BLaER1 (cell line): Measurements from ENCODE around the gene TCF4.
A peak's percentile ranks its signal among the peaks of the same experiment; 100 is the strongest.

Experiments used
- H3K27ac ChIP-seq: shearing (Covaris generic); formaldehyde crosslinking; 2 replicates; pipeline ENCODE4 v1.8.1; 2022
- H3K27me3 ChIP-seq: shearing (Covaris generic); formaldehyde crosslinking; 2 replicates; pipeline ENCODE4 v1.8.1; 2022
- H3K36me3 ChIP-seq: shearing (Covaris generic); formaldehyde crosslinking; 2 replicates; pipeline ENCODE4 v1.8.1; 2022
- H3K4me1 ChIP-seq: shearing (Covaris generic); formaldehyde crosslinking; 2 replicates; pipeline ENCODE4 v1.8.1; 2022
- H3K4me2 ChIP-seq: shearing (Covaris generic); formaldehyde crosslinking; 2 replicates; pipeline ENCODE4 v1.8.1; 2022
- H3K4me3 ChIP-seq: shearing (Covaris generic); formaldehyde crosslinking; 2 replicates; pipeline ENCODE4 v1.8.1; 2022
- H3K9ac ChIP-seq: shearing (Covaris generic); formaldehyde crosslinking; 2 replicates; pipeline ENCODE4 v1.8.1; 2022
- H3K9me3 ChIP-seq: shearing (Covaris generic); formaldehyde crosslinking; 2 replicates; pipeline ENCODE4 v1.8.1; 2022
- H4K20me1 ChIP-seq: shearing (Covaris generic); formaldehyde crosslinking; 2 replicates; pipeline ENCODE4 v1.8.1; 2022
- Cebpa-rat ChIP-seq: shearing (Covaris generic); IDR thresholded peaks from 2 replicates; pipeline ENCODE4 v1.8.1; 2022

The TCF4 gene

GRCh38 chr18:55440988-55441387, 147.0 kb downstream of the TCF4 start:
- Histone ChIP-seq H3K9me3 (peaks cover 36% of the 10 kb centered on the region), H3K27ac (no peak overlapping the region), H4K20me1 (peaks cover 87% of the 10 kb centered on the region), H3K9ac (no peak overlapping the region), H3K4me3 (no peak overlapping the region), H3K4me2 (0 out of 2 replicates have a peak overlapping the region, but pooled peaks have one; percentile 8), H3K27me3 (no peaks in the 10 kb centered on the region), H3K4me1 (peaks cover 49% of the 10 kb centered on the region), H3K36me3 (peaks cover 58% of the 10 kb centered on the region)
- no peak for TF ChIP-seq Cebpa-rat

GRCh38 chr18:55439056-55439455, 148.9 kb downstream of the TCF4 start:
- peaks cover 68% of the 10 kb centered on the region for H4K20me1 ChIP-seq
- H3K27me3 ChIP-seq: no peaks in the 10 kb centered on the region
- H3K4me3 ChIP-seq: no peak overlapping the region
- H3K36me3 ChIP-seq: peaks cover 50% of the 10 kb centered on the region
- peaks cover 66% of the 10 kb centered on the region for H3K4me1 ChIP-seq
- peaks cover 31% of the 10 kb centered on the region for H3K9me3 ChIP-seq
- H3K27ac ChIP-seq: 0 out of 2 replicates have a peak overlapping the region, but pooled peaks have one; percentile 12
- peak overlapping the region; percentile 12; the same call in 1 of the 2 replicates for H3K4me2 ChIP-seq
- no peak for TF ChIP-seq Cebpa-rat
- H3K9ac ChIP-seq: no peak overlapping the region

- Histone ChIP-seq H4K20me1 (peaks cover 44% of the 10 kb centered on the region), H3K9me3 (peaks cover 40% of the 10 kb centered on the region), H3K4me3 (no peak overlapping the region), H3K27me3 (no peaks in the 10 kb centered on the region), H3K36me3 (peaks cover 54% of the 10 kb centered on the region), H3K9ac (no peak overlapping the region), H3K4me2 (0 out of 2 replicates have a peak overlapping the region, but pooled peaks have one; percentile 6), H3K4me1 (peaks cover 64% of the 10 kb centered on the region), H3K27ac (no peak overlapping the region)
- no peak for TF ChIP-seq Cebpa-rat
Measured at GRCh38 chr18:55435592-55435991, 152.4 kb downstream of the TCF4 start.

- H3K4me1 ChIP-seq: peaks cover 56% of the 10 kb centered on the region
- TF ChIP-seq Cebpa-rat: no peak
- peaks cover 49% of the 10 kb centered on the region for H3K36me3 ChIP-seq
- H3K4me2 ChIP-seq: peak overlapping the region; percentile 20; the same call in 1 of the 2 replicates
- peak overlapping the region; percentile 47; the same call in 1 of the 2 replicates for H3K27ac ChIP-seq
- peaks cover 31% of the 10 kb centered on the region for H4K20me1 ChIP-seq
- no peak overlapping the region for H3K9ac ChIP-seq
- peaks cover 35% of the 10 kb centered on the region for H3K9me3 ChIP-seq
- no peaks in the 10 kb centered on the region for H3K27me3 ChIP-seq
- H3K4me3 ChIP-seq: no peak overlapping the region
Measured at GRCh38 chr18:55433648-55434047, 154.3 kb downstream of the TCF4 start.

- peaks cover 35% of the 10 kb centered on the region for H3K9me3 ChIP-seq
- H3K36me3 ChIP-seq: peaks cover 46% of the 10 kb centered on the region
- peak overlapping the region; percentile 20; the same call in 1 of the 2 replicates for H3K4me2 ChIP-seq
- peaks cover 26% of the 10 kb centered on the region for H4K20me1 ChIP-seq
- TF ChIP-seq Cebpa-rat: no peak
- H3K27ac ChIP-seq: peak overlapping the region; percentile 47; the same call in 1 of the 2 replicates
- H3K27me3 ChIP-seq: no peaks in the 10 kb centered on the region
- H3K4me3 ChIP-seq: no peak overlapping the region
- peaks cover 56% of the 10 kb centered on the region for H3K4me1 ChIP-seq
- H3K9ac ChIP-seq: no peak overlapping the region
Measured at GRCh38 chr18:55433140-55433539, 154.9 kb downstream of the TCF4 start.

GRCh38 chr18:55432307-55433040, 155.5 kb downstream of the TCF4 start:
- Histone ChIP-seq H3K36me3 (peaks cover 43% of the 10 kb centered on the region), H3K4me2 (peak overlapping the region; percentile 38; the same call in 1 of the 2 replicates), H3K9me3 (peaks cover 28% of the 10 kb centered on the region), H3K27ac (peak overlapping the region; percentile 7; the same call in 1 of the 2 replicates), H3K9ac (no peak overlapping the region), H3K4me3 (no peak overlapping the region), H3K27me3 (no peaks in the 10 kb centered on the region), H3K4me1 (peaks cover 62% of the 10 kb centered on the region), H4K20me1 (peaks cover 19% of the 10 kb centered on the region)
- no peak for TF ChIP-seq Cebpa-rat

GRCh38 chr18:55430026-55430425, 158.0 kb downstream of the TCF4 start:
- no peaks in the 10 kb centered on the region for H3K27me3 ChIP-seq
- H3K9ac ChIP-seq: no peak overlapping the region
- H3K4me1 ChIP-seq: peaks cover 78% of the 10 kb centered on the region
- H3K9me3 ChIP-seq: peaks cover 10% of the 10 kb centered on the region
- no peak overlapping the region for H3K27ac ChIP-seq
- H3K4me3 ChIP-seq: no peak overlapping the region
- H3K4me2 ChIP-seq: no peak overlapping the region
- TF ChIP-seq Cebpa-rat: no peak
- peaks cover 33% of the 10 kb centered on the region for H3K36me3 ChIP-seq
- peaks cover 11% of the 10 kb centered on the region; the same call in 1 of the 2 replicates for H4K20me1 ChIP-seq

GRCh38 chr18:55427951-55428350, 160.0 kb downstream of the TCF4 start:
- H3K4me1 ChIP-seq: peaks cover 71% of the 10 kb centered on the region
- H3K9me3 ChIP-seq: peaks cover 9% of the 10 kb centered on the region
- no peak overlapping the region for H3K4me2 ChIP-seq
- H3K9ac ChIP-seq: no peak overlapping the region
- H4K20me1 ChIP-seq: no peaks in the 10 kb centered on the region; the same call in 1 of the 2 replicates
- H3K36me3 ChIP-seq: peaks cover 32% of the 10 kb centered on the region
- no peak overlapping the region for H3K27ac ChIP-seq
- no peak for TF ChIP-seq Cebpa-rat
- H3K27me3 ChIP-seq: no peaks in the 10 kb centered on the region
- H3K4me3 ChIP-seq: no peak overlapping the region

GRCh38 chr18:55425698-55426097, 162.3 kb downstream of the TCF4 start:
- Histone ChIP-seq H3K4me2 (peak overlapping the region; percentile 86), H4K20me1 (no peaks in the 10 kb centered on the region; the same call in 1 of the 2 replicates), H3K4me1 (peaks cover 51% of the 10 kb centered on the region), H3K36me3 (peaks cover 15% of the 10 kb centered on the region), H3K9me3 (no peaks in the 10 kb centered on the region; the same call in 1 of the 2 replicates), H3K9ac (no peak overlapping the region), H3K27me3 (no peaks in the 10 kb centered on the region), H3K27ac (peak overlapping the region; percentile 89; the same call in 1 of the 2 replicates), H3K4me3 (no peak overlapping the region)
- no peak for TF ChIP-seq Cebpa-rat
